CD1c-positive myeloid dendritic cell (primary cell): Measurements from ENCODE around the gene SPIN4.
A peak's percentile ranks its signal among the peaks of the same experiment; 100 is the strongest.
"Not testable (repeated sequence)": the region's sequence is repeated elsewhere in the genome, so short reads cannot be mapped to it uniquely, and the experiment has no call there.

Source experiments
- DNase-seq: peaks from one replicate; pipeline ENCODE4 v3.0.0-alpha.2; 2016; ENCODE audit errors: extremely low spot score

SPIN4 gene

GRCh38 chrX:63350941-63351616, at the start of gene SPIN4:
SPIN4 (minus strand) TSS chrX:63351332; CDS start chrX:63350819, 513 bp downstream.
- DNase-seq: peak; percentile 86

- no peak for DNase-seq
These were observed 49.2 kb upstream of the SPIN4 start for GRCh38 chrX:63400340-63400739.

DNA sequence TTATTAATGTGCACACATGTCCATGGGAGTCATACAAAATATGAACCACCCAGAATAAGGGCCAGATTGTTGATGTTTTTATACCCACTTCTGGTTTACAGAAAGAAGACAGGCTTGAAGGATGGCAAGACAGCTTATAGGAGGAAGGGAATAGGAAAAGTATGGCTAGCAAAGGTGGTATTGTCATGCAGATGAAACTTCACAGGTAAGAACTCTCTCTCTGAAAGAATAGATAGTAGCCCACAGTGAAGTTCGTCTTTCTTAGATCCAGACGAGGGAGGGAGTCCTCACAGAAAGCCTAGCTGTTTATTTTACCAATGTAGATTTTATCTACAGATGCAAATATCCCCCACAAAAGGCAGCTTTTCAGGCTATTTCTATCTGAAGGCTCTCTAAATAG, 43.7 kb upstream of the SPIN4 start:
- DNase-seq: no peak

DNA sequence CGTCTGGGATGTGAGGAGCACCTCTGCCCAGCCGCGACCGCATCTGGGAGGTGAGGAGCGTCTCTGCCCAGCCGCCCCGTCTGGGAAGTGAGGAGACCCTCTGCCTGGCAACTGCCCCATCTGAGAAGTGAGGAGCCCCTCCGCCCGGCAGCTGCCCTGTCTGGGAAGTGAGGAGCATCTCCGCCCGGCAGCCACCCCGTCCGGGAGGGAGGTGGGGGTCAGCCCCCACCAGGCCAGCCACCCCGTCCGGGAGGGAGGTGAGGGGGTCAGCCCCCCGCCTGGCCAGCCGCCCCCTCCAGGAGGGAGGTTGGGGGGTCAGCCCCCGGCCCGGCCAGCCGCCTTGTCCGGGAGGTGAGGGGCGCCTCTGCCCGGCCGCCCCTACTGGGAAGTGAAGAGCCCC, 42.0 kb upstream of the SPIN4 start:
- DNase-seq: not testable (repeated sequence)

- DNase-seq: no peak
These were observed 36.3 kb upstream of the SPIN4 start for GRCh38 chrX:63387411-63387810.

DNA sequence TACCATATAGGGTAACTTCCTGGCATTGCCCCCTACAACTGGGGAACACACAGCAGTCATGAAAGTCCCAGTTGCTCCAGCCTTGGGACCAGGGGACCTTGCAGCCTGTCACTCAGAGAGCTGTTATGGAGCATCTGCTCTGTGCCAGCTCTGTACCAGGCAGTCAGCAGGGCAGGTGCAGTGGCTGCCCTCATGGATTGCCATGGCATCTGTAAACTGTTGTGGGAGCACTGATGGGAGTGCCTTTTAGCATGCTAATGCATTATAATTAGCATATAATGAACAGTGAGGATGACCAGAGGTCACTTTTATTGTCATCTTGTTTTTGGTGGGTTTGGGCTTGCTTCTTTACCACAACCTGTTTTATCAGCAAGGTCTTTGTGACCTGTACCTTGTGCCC, 33.1 kb upstream of the SPIN4 start:
- DNase-seq: not testable (repeated sequence)

DNA sequence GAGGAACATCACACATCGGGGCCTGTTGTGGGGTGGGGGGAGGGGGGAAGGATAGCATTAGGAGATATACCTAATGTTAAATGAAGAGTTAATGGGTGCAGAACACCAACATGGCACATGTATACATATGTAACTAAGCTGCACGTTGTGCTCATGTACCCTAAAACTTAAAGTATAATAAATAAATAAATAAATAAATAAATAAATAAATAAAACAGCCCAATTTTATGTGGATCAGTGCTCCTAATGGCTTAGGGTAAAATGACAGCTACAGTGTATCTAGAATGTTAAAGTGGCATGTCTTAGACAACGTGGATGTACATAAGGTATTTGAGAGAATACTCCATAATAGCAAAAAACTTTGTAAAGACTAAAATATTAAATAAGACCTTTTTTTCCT, 21.9 kb upstream of the SPIN4 start:
- DNase-seq: not testable (repeated sequence)

GRCh38 chrX:63367699-63368098, 16.6 kb upstream of the SPIN4 start:
- DNase-seq: not testable (repeated sequence)

GRCh38 chrX:63363788-63364187, 12.7 kb upstream of the SPIN4 start:
- no peak for DNase-seq

- no peak for DNase-seq
These were observed 10.4 kb upstream of the SPIN4 start for GRCh38 chrX:63361494-63361893.

DNA sequence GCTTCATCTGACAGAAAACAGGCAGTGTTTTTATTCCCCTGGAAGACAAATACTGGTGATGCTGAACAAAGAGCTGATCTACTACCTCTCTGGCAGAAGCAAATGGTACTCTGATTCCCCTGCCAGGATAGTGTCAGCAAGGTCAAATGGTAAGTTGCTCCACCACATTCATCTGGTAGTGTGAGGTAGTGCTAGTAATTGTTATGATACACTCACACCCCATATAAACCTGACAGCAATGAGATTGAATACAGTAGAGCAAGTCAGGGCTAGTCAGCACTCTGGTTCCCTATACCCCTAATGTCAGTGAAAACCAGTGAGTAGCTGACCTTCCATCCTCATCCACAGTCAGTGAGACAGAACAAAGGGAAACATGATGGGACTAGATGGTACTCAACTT, 3.4 kb upstream of the SPIN4 start:
- no peak for DNase-seq

DNA sequence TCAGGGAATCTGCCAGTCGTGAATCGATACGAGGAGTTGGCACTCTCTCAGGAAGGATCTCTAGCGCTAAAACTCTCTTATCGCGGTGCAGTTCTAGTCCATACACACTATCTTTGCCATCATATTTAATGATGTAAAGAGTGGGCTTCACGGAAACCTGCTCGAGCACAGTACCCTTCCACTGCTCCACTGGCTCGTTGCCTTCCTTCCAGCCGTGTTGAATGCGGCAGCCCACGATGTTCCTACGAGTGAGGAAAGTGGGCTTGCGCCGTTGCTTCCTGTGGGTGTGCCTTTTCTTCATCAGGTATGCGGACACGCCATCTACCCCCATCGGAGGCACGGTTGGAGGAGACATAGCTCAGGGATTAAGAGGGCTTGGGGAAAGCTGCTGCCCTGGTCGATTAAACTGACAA, 661 bp downstream of the SPIN4 start:
- DNase-seq: peak; percentile 25

DNA sequence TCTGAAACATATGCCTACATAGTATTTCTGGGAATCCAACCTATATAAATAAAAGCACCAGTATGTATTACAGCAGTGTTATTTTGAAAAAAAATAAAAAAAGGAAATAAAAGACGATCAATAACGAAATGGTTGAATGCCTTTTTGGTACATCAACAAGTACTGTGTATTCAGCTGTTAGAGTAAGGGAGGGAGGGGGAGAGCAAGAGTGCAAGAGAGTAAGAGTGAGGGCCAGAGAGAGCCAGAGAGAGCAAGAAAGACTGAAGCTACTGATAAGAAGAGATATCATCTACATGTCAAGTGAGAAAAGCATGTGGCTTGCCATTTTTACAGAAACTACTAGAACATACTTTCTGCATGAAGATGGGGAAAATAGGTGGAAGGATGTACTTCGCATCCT, 1.8 kb downstream of the SPIN4 start:
- no peak for DNase-seq

GRCh38 chrX:63330681-63331080, 20.5 kb downstream of the SPIN4 start:
- peak; percentile 71 for DNase-seq

- DNase-seq: no peak
These were observed 23.3 kb downstream of the SPIN4 start for GRCh38 chrX:63327788-63328187.

DNA sequence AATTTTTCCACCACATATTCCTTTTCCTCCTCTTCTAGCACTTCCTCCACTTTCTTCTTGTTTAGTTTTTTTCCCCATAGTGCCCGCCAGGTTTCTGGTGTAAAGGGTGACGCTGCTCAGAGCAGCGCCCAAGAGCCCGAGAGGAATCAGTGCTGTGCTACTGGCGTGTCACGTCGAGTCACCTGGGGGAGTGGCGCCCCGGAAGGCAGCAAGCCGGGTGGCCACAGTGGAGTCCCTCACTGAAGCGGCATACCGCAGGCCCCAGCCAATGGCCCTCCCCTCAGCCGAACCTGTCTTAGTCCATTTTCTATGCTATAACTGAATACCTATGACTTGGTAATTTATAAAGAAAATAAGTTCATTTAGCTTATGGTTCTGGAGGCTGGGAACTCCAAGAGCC, 51.5 kb downstream of the SPIN4 start:
- DNase-seq: no peak
